Measurements from ENCODE around the gene VSTM5.
"Not testable (repeated sequence)": the region's sequence is repeated elsewhere in the genome, so short reads cannot be mapped to it uniquely, and the experiment has no call there.

VSTM5 gene

GRCh38 chr11:93791493-93791892, 58.9 kb downstream of the VSTM5 start:
- DNase-seq (ENCODE audit: low read depth) = no peak

- no peak for DNase-seq (ENCODE audit: low read depth)
Observed at GRCh38 chr11:93784935-93785360, 65.5 kb downstream of the VSTM5 start.

GRCh38 chr11:93784145-93784934, 66.1 kb downstream of the VSTM5 start, which contains the start of gene MED17:
MED17 (plus strand) TSS chr11:93784282; CDS start chr11:93784514, 232 bp downstream.
- peak; percentile 84 for DNase-seq (ENCODE audit: low read depth)

DNA sequence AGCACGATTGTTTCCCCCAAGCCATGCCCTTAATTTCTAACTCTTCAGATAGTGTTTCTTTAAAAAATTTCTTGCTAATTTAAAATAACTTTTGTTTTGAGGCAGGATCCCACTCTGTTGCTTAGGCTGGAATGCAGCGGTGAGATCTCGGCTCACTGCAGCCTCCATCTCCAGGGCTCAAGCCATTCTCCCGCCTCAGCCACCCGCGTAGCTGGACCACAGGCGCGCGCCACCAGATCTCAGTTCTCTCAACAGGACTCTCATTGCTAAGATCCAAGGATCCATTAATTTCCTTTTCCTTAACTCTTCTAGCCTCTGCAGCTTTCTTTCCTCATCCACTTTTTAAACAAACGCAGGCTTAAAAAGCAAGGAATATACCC, 66.7 kb downstream of the VSTM5 start:
- DNase-seq (ENCODE audit: low read depth) = no peak

GRCh38 chr11:93783362-93783761, 67.1 kb downstream of the VSTM5 start:
- no peak for DNase-seq (ENCODE audit: low read depth)

- no peak for DNase-seq (ENCODE audit: low read depth)
Observed at GRCh38 chr11:93775289-93775688, 75.1 kb downstream of the VSTM5 start.

- DNase-seq (ENCODE audit: low read depth) = not testable (repeated sequence)
Observed at GRCh38 chr11:93774560-93774959, 75.9 kb downstream of the VSTM5 start.

- no peak for DNase-seq (ENCODE audit: low read depth)
Observed at GRCh38 chr11:93773601-93774200, 76.7 kb downstream of the VSTM5 start.

DNA sequence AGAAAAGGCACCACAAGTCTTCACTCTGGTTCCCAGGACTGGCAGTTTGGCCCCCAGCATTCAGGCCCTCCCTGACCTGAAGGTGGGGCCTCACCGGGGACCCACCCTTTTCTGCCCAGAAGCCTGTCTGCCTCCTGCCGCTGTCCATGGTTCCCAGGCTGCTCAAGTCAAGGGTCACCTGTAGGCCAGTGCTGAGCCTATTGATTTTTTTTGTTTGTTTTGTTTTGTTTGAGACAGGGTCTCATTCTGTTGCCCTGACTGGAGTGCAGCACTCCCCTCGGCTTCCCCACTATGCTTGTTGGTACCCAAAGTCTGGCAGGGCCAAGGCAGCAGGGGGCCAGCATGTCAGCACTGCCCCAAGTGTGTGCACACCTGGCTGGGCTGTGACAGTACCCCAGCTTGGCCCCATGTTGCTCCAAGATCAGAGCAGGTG, 77.4 kb downstream of the VSTM5 start:
- no peak for DNase-seq (ENCODE audit: low read depth)

DNA sequence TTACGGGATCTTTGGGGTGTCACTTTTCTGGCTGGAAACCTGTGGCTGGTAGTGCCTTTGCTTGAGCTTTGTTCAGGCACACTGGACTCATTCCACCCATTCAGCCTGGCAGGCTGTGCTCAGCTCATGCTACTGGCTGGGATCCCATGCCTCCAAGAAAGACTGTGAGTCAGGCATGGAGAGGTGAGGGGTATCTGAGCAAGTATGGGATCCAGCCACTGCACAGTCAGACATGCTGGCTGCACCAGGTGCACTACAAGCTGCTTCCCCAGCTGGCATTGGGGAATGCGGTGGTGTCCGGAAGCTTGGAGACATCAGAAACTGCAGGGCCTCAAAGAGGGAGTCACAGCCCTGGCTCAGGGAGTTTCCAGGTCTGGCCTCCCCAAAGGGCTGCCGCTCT, 78.3 kb downstream of the VSTM5 start:
- no peak for DNase-seq (ENCODE audit: low read depth)

DNA sequence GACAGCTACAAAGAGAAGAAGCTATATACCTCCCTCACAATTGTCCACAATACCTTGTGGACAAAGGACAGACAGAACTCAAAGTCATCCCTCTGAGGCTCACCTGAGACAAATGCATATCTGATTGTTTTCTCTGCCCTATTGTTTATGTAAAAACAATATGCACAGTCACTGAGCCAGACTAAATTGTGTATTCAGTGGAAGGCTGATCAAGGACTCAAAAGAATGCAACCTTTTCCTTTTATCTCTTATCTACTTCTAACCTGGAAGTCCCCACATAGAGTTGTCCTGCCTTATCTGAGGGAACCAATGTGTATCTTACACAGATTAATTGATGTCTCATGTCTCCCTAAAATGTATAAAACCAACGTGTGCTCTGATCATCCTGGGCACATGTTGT, 80.3 kb downstream of the VSTM5 start:
- no peak for DNase-seq (ENCODE audit: low read depth)

Measured in activated T-helper 9 cell treated with anti-CD3 and anti-CD28 coated beads, Interleukin-2, amount 50 U/mL, for 16 hours (primary cell).